WTC11 (cell line): ENCODE measurements around the gene MPST.

Experiments
- RELA ChIP-seq: sonication (generic); formaldehyde crosslinking; IDR thresholded peaks from 2 replicates; pipeline ENCODE4 v1.8.1; 2022; ENCODE audit warnings: missing genetic modification reagents, mild to moderate bottlenecking, borderline replicate concordance
- SP1 ChIP-seq: sonication (generic); formaldehyde crosslinking; conservative IDR thresholded peaks from 2 replicates; pipeline ENCODE4 v1.8.1; 2022; ENCODE audit warnings: missing genetic modification reagents
- TF ChIP-seq, protein P1 (sequence below): sonication (generic); formaldehyde crosslinking; IDR thresholded peaks from 2 replicates; pipeline ENCODE4 v1.8.1; 2023; ENCODE audit warnings: mild to moderate bottlenecking, missing genetic modification reagents
- TF ChIP-seq, protein P2 (sequence below): fragments of 200-600 bp; IDR thresholded peaks from 2 replicates; pipeline ENCODE4 v1.8.0; 2022; ENCODE audit warnings: antibody characterized with exemption
- TF ChIP-seq, protein P3 (sequence below): sonication (generic); formaldehyde crosslinking; IDR thresholded peaks from 2 replicates; pipeline ENCODE4 v1.8.0; 2022; ENCODE audit warnings: mild to moderate bottlenecking, missing genetic modification reagents
- TF ChIP-seq, protein P4 (sequence below): sonication (generic); formaldehyde crosslinking; IDR thresholded peaks from 2 replicates; pipeline ENCODE4 v1.8.1; 2022; ENCODE audit warnings: low read depth, mild to moderate bottlenecking, moderate library complexity, missing genetic modification reagents, borderline replicate concordance

DNA sequence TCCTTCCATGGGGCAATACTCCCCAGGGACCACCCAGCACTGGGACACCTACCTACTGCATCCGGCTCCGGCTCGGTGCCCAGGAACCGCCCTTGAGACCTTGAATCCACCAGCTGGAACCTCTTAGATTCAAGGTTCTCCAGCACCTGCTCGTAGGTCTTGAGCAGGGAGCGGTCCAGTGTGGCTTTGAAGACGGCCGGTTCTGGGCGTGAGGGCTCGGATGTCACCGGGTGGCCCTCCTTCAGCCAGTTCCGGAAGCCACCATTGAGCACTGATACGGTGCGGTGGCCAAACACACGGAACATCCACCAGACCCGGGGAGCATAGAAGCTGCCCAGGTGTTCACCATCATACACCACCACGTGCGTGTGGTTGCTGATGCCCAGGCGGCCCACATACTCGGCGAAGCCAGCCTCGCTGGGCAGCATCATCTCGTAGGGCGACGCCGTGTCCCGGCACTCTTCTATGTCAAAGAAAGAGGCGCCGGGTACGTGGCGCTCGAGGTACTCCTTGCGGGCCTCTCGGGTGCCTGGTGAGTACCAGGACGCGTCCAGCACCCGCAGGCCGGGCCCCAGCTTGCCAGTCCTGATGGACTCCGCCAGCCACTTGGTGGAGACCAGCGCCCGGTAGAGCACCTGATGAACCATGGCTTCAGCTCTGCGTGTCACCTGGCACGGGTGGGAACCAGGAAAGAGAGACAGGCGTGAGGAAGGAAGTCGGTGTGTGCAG, 1.3 kb upstream of the MPST start:
- TF ChIP-seq, protein P1, sequence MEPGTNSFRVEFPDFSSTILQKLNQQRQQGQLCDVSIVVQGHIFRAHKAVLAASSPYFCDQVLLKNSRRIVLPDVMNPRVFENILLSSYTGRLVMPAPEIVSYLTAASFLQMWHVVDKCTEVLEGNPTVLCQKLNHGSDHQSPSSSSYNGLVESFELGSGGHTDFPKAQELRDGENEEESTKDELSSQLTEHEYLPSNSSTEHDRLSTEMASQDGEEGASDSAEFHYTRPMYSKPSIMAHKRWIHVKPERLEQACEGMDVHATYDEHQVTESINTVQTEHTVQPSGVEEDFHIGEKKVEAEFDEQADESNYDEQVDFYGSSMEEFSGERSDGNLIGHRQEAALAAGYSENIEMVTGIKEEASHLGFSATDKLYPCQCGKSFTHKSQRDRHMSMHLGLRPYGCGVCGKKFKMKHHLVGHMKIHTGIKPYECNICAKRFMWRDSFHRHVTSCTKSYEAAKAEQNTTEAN (CRISPR knock-in tag), result no peak
- TF ChIP-seq, protein P2, sequence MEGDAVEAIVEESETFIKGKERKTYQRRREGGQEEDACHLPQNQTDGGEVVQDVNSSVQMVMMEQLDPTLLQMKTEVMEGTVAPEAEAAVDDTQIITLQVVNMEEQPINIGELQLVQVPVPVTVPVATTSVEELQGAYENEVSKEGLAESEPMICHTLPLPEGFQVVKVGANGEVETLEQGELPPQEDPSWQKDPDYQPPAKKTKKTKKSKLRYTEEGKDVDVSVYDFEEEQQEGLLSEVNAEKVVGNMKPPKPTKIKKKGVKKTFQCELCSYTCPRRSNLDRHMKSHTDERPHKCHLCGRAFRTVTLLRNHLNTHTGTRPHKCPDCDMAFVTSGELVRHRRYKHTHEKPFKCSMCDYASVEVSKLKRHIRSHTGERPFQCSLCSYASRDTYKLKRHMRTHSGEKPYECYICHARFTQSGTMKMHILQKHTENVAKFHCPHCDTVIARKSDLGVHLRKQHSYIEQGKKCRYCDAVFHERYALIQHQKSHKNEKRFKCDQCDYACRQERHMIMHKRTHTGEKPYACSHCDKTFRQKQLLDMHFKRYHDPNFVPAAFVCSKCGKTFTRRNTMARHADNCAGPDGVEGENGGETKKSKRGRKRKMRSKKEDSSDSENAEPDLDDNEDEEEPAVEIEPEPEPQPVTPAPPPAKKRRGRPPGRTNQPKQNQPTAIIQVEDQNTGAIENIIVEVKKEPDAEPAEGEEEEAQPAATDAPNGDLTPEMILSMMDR, result no peak
- TF ChIP-seq, protein P3, sequence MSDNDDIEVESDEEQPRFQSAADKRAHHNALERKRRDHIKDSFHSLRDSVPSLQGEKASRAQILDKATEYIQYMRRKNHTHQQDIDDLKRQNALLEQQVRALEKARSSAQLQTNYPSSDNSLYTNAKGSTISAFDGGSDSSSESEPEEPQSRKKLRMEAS (CRISPR knock-in tag), result no peak
- TF ChIP-seq RELA (no peak), SP1 (no peak)
- TF ChIP-seq, protein P4, sequence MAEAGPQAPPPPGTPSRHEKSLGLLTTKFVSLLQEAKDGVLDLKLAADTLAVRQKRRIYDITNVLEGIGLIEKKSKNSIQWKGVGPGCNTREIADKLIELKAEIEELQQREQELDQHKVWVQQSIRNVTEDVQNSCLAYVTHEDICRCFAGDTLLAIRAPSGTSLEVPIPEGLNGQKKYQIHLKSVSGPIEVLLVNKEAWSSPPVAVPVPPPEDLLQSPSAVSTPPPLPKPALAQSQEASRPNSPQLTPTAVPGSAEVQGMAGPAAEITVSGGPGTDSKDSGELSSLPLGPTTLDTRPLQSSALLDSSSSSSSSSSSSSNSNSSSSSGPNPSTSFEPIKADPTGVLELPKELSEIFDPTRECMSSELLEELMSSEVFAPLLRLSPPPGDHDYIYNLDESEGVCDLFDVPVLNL (CRISPR knock-in tag), result no peak
